Lower lobe of right lung (tissue), 2 donors: ENCODE results near the gene PDE11A. TPM values are rescaled to one million over a fixed set of nuclear protein-coding genes. Genes with fewer than 3 reads are reported as not detected.

Experiments used
- ATAC-seq, 2 donors: fragments of 200-7000 bp; cut with Tn5 transposase; one replicate each; pipeline ENCODE4 v1.9.1; 2020 to 2022; ENCODE audit warnings: mild to moderate bottlenecking in 2 of 2, moderate library complexity in 2 of 2
- DNase-seq: peaks from one replicate; pipeline ENCODE4 v3.0.0-alpha.2; 2020
- H3K27ac ChIP-seq: fragments of 200-600 bp; one replicate; pipeline ENCODE4 v1.8.0; 2022
- H3K27me3 ChIP-seq: fragments of 200-600 bp; one replicate; pipeline ENCODE4 v1.8.0; 2022; ENCODE audit warnings: low read depth
- H3K36me3 ChIP-seq: fragments of 200-600 bp; one replicate; pipeline ENCODE4 v1.8.0; 2022; ENCODE audit warnings: mild to moderate bottlenecking
- H3K4me1 ChIP-seq: fragments of 200-600 bp; one replicate; pipeline ENCODE4 v1.8.0; 2022
- H3K4me3 ChIP-seq: fragments of 200-600 bp; one replicate; pipeline ENCODE4 v1.8.0; 2022; ENCODE audit warnings: mild to moderate bottlenecking
- H3K9me3 ChIP-seq: fragments of 200-600 bp; one replicate; pipeline ENCODE4 v1.8.0; 2022
- CTCF ChIP-seq: fragments of 200-600 bp; IDR thresholded peaks from one replicate; pipeline ENCODE4 v1.8.0; 2022; ENCODE audit warnings: antibody characterized with exemption, mild to moderate bottlenecking
- intact Hi-C: fragments of 100-400 bp; cut with DNase I; formaldehyde crosslinking; loops from one replicate; pipeline ENCODE4 v1.11.0; 2022
- total RNA-seq: library from RNA; stranded (reverse); fragmentation: NEBNext Ultra II Directional; extraction: Animal tissue kit (Norgen Biotek cat#: 25700); gene quantifications from one replicate; pipeline ENCODE4 v1.2.1, GENCODE V29; 2021
- donor health status: DM: no; HTN: yes; CAD: no; lungs with severe emphysema.

Gene PDE11A
- total RNA-seq, 1 donor from 2014 or later, result 0.27 TPM

DNA sequence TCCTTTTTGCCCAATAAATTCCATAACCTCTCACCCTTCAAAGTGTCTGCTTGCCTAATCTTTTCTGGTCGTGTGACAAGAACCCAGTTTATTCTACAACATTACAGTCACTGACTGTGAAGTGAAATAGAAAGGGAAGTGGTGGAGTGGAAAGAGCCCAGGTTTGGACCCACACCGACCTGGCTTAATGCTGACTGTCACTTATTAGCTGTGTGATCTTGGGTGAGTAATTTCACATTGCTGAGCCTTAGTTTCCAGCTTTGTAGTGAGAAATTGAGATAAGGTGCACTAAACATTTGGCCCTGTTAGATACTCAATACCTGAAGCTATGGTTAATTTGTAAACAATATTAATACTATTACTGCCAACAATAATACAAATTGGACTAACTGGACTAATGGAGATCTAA lies 388.9 kb downstream of the PDE11A start:
- Histone ChIP-seq H3K9me3 (no peaks in the 10 kb centered on the region), H3K36me3 (no peaks in the 10 kb centered on the region), H3K4me1 (no peaks in the 10 kb centered on the region), H3K4me3 (no peak overlapping the region), H3K27me3 (no peaks in the 10 kb centered on the region), H3K27ac (no peak overlapping the region)
- DNase-seq, result no peak
- no peak for ATAC-seq
- intact Hi-C loops, result no loop called here
- TF ChIP-seq CTCF, result no peak

DNA sequence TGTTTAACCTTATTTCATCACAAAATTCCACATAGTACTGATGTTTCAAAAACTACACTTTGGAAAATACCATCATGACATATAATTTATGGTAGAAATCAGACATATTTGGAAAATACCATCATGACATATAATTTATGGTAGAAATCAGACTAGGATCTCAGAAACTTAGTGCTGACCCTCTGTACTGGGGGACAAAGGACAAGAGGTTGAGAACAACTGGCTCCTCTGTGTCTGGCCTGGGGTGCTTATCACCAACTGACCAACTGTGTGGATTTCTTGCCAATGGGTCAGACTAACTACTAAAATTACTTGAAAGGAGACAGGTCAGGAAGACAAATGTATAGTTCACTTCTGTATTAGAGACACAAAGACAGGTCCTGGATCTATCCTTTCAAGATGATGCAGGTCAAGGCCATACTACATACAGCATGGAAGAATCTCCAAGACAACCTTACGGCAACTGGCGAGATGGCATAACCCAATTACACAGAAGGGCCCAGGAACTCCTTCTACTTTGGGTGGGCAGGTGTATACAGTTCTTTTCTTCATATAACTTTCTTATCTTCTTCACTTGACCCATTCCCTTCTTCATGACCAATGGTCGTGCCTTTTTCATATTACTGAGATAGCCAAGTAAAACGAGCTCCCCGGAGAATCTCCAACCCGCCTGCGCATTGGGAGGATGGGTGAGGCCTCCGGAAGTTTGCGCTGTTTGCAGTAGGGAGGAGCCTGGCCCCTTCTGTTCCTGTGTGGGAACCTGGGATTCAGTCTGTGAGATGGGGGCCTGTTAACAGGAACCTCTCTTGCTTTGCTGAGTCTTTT lies 389.5 kb downstream of the PDE11A start:
- H3K4me3 ChIP-seq, result no peak overlapping the region
- intact Hi-C loops, result no loop called here

GRCh38 chr2:177682006-177682405 lies 390.6 kb downstream of the PDE11A start:
- no peaks in the 10 kb centered on the region for H3K36me3 ChIP-seq
- H3K9me3 ChIP-seq, result no peaks in the 10 kb centered on the region
- H3K4me3 ChIP-seq, result no peak overlapping the region
- H3K4me1 ChIP-seq, result no peaks in the 10 kb centered on the region
- H3K27ac ChIP-seq, result no peak overlapping the region
- no peak for ATAC-seq
- TF ChIP-seq CTCF, result no peak
- H3K27me3 ChIP-seq, result no peaks in the 10 kb centered on the region
- intact Hi-C loops, result no loop called here
- no peak for DNase-seq

More for the DNA sequence above, 389.5 kb downstream of the PDE11A start:
- no peaks in the 10 kb centered on the region for H3K36me3 ChIP-seq
- DNase-seq, result no peak
- no peaks in the 10 kb centered on the region for H3K4me1 ChIP-seq
- H3K27me3 ChIP-seq, result no peaks in the 10 kb centered on the region
- H3K27ac ChIP-seq, result no peak overlapping the region
- TF ChIP-seq CTCF, result no peak
- ATAC-seq, result no peak
- H3K9me3 ChIP-seq, result no peaks in the 10 kb centered on the region

- Histone ChIP-seq H3K4me1 (no peaks in the 10 kb centered on the region), H3K27ac (no peak overlapping the region), H3K27me3 (no peaks in the 10 kb centered on the region), H3K4me3 (no peak overlapping the region), H3K9me3 (no peaks in the 10 kb centered on the region), H3K36me3 (no peaks in the 10 kb centered on the region)
- no peak for TF ChIP-seq CTCF
- no peak for DNase-seq
- intact Hi-C loops, result no loop called here
- no peak for ATAC-seq
Measured at GRCh38 chr2:177680866-177681712, 391.5 kb downstream of the PDE11A start.

- H3K27me3 ChIP-seq, result no peaks in the 10 kb centered on the region
- no peak overlapping the region for H3K4me3 ChIP-seq
- intact Hi-C loops, result no loop called here
- DNase-seq (no peak), ATAC-seq (no peak)
- H3K4me1 ChIP-seq, result no peaks in the 10 kb centered on the region
- no peak for TF ChIP-seq CTCF
- no peaks in the 10 kb centered on the region for H3K36me3 ChIP-seq
- H3K27ac ChIP-seq, result no peak overlapping the region
- no peaks in the 10 kb centered on the region for H3K9me3 ChIP-seq
Measured at GRCh38 chr2:177679611-177680605, 392.7 kb downstream of the PDE11A start.
